ENCODE results near the gene KATNAL1. TPM values are rescaled to one million over a fixed set of nuclear protein-coding genes. Genes with fewer than 3 reads are reported as not detected.

KATNAL1 gene
- 10 to 100 TPM; 16.4 to 17.0 TPM for total RNA-seq

DNA sequence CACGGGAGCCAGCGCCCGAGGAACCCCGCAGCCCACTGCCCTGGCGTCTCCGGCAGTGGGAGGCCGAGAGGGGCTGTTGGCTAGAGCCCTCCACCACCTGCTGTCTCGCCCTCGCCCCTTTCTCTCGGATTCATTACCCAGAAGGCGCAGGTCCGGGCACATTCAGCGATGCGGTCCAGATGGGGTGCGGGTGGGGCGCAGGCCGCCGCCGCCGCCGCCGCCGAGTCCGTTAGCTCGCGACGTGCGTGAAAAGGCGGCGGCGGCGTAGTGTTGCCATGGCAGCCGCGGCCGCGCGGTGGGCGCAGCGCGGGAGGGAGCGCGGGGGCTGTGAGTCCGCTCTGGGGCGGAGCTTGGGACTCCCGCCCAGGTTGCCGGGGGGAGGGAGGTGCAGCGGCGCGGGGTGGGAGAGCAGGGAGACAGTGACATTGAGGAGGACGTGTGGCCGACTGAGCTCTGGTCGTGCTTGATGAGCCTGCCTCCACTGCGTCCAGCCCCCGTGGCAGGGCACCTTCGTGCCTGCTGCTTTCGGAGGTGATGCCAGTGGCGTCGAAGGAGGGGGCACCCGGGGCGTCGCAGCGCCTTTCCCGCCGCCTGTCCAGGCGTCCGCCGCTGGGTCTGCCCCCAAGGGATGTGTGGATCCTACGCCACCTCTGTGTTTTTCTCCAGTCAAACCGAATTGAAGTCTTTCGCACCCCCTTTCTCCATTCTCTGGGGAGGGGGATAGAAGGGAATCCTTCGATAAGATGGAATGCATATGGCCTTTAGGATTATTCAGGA is at the start of gene KATNAL1:
TSS of gene KATNAL1 (minus strand) at position 358 of the 777 bp plus-strand sequence. CDS start 23,774 bp downstream, outside the sequence.

Other genes starting within 250 kb of the KATNAL1 start
- gene UBE2L5, start 114.9 kb upstream of the KATNAL1 start, total RNA-seq: not detected
- gene HMGB1, start 158.4 kb upstream of the KATNAL1 start, total RNA-seq: 100 to 1,000 TPM; 506 to 514 TPM

Data from activated naive CD4-positive, alpha-beta T cell treated with anti-CD3 and anti-CD28 coated beads, Interleukin-2, amount 10 ng/mL, durations not matched to agents 5 hours and 36 hours (primary cell).